ENCODE data around the gene TMPRSS5.
A peak's percentile ranks its signal among the peaks of the same experiment; 100 is the strongest.
"Not testable (repeated sequence)": the region's sequence is repeated elsewhere in the genome, so short reads cannot be mapped to it uniquely, and the experiment has no call there.

TMPRSS5 gene

DNA sequence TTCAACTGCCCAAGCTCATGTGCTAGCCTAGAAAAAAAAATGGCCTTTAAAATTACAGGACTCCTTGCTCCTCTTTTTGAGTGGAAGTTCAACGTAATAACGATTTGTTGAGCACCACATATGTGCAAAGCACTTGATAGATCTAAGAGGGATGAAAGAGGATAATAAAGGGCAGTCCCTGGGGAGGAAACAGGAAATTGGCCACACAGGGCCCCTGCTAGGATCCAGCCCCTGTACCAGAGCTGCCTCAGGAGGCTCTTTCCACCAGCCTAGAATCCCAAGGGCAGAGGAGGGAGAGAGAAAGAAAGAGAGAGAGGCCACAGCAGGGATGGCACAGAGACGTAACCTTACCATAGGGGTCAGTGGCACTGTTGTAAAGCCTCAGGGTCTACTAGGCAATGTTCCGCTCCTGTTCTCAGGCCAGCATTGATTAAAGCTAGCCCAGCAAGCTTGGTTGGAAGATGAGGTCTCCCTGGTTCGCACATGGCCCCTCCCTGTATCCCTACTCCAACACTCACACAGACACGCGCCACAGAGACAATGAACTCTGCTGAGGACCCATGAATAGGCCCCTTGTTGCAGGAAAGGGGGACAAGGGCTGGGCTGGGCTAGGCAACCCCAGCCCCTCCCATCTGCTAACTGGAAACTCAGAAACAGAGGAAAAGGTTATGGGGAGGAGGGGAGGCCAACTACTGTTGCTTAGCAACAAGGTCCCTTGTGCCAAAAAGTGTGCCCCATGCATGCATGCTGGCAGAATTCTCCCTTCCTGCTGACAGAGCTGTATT lies at the start of gene TMPRSS5:
Gene TMPRSS5, minus strand, starts transcription at position 438 of the 785 bp plus-strand sequence. Its CDS starts 84 bp downstream, at position 354.
- peak in 54 of 56 donors; percentile 36 to 97 (median 83) for DNase-seq

DNA sequence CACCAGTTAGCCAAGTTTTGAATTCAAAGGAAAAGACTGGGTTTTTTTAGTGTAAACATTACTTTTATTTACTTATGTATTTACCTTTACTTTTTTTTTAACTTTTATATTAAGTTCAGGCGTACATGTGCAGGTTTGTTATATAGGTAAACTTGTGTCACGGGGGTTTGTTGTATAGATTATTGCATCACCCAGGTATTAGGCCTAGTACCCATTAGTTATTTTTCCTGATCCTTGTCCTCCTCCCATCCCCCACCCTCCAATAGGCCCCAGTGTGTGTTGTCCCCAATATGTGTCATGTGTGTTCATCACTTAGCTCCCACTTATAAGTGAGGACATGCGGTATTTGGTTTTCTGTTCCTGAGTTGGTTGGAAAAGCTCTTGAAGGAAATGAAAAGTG lies 46.8 kb upstream of the TMPRSS5 start:
- no peak for DNase-seq

DNA sequence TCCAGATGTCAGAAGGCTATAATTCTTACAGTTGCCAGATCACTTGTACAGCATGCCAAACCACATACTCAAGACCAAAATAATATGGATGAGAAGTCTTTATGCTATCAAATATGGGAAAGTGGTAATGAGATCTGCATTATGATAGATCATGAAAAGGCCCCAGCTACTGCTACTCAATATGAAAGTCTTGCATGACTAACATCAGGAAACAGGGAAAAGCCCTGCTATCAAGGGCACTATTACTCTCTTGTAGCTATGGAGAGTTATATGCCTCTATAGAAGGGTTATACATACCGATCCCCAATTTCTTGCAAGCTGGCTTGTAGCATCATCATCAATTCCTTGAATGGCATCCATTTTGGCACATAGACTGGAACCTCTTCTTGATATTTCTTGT lies 30.2 kb upstream of the TMPRSS5 start:
- DNase-seq = no peak

DNA sequence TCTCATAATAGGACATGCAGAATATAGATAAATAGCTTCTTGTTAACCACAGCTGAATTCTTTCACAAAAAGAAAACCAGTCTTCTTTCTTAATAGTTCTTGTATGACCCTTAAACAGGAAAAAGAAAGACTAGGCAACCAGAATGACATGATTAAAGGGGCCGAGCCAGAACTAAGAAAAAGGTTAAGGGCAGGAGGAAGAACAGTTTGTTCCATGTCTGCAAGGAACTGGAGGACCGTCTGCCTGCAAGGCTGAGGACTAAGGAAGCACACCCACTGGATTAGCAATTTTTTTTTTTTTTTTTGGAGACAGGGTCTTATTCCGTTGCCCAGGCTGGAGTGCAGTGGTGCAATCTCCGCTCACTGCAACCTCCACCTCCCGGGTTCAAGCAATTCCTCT lies 26.0 kb upstream of the TMPRSS5 start:
- DNase-seq = no peak

DNA sequence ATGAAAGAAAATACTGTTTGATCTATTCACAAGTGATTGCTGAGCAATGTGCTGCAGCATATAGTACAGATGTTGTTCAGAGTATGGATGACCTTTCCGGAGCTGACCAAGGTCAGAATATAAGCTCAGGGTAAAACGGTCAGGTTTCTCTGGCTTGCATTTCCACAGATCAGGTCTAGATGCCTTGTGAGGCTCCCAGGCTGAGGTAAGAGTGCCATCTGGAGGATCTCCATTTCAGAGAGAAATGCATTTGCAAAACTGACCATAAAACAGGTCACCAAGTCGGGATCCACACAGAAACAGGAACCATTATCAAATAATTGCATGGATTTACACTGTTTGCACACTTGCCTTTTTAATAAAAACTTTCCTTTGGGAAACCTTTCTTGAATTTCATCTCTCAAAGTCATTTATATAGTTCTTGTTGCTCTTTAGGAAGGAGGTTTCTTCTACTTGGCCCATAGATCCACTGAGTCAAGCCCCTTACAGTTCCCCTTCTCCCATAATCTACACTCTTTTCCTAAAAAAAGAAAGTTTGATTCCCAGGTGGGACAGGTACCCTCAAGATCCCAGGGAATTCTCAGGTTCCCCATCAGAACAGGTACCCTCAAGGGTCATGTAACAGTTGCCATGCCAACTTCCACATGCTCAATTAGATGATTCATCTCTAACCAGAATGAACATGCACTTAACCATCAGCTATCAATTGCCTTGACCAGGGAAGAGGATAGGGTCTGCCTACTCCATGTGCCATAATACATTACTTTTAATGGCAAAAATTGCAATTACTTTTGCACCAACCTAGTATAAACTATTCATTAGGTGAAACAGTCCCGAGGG lies 25.0 kb upstream of the TMPRSS5 start:
- DNase-seq = peak in 35 of 56 donors; percentile 5 to 81 (median 23)

DNA sequence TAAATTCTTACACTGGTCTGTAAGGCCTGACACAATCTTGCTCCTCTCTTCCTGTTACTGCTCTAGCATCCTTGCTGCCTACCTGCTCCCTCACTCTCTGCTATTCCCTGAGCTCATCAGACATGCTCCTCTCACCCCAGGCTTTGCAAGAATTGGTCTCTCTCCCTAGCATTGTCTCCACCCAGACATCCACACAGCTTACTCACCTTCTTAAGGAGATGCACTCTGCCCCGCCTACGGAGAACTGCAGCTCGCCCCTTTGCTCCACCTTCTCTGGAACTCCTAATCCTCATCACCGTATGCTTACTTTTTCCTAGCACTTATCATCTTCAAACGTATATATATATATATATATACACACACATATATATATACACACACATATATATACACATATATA lies 23.3 kb upstream of the TMPRSS5 start:
- no peak for DNase-seq

DNA sequence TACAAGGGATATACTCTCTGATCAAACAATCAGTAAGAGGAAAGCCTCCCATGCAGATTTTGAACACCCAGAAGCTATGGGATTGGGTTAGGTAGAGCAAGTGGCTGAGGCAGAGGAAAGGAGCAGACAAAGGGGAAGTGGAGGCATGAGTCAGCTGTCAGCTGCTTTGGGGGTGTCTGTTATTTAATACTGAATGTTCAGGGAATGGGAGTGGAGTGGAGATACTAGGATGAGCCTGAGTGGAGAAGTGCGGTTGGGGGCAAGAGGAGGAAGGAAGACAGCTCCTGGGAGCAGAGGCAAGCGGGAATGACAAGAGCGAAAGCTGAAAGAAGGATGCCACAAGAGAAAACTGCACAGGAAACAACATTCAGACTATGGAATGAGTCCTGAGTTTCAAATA lies 22.7 kb upstream of the TMPRSS5 start:
- no peak for DNase-seq

DNA sequence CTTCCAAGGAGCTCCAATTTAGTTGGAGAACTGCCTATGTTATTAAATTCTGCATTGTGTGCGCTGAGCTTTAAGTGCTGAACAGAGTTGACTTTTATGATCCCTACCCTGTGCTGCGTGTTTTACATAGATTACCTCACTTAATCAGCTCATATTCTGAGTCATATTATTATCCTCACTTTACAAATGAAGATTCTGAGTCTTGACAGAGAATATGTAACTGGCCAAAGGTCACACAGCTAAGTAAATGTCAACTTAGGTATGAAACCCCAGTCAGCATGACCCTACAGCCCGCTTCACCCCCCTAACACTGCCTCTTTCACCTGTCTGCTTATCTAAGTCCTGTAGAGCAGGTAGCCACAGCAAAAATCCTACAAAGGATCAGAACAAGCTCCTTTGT lies 19.8 kb upstream of the TMPRSS5 start:
- DNase-seq = no peak

DNA sequence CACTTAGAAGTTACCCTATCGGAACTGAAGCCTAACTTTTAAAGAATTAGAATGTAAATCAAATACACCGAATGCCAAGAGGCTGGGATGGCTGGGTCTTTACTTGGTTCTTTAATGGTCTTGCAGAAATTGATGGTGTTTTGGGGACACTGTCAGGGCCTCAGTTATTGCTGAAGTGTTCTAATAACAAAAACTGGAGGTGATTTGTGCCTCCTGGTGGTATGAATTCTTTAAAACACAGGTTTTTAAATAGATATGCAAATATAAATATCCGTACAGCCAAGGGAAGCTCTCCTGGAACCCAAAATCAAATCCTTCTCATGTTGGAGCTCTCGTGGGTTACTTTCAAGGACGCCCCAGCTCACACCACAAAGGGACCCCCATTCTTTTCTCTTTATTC lies 19.3 kb upstream of the TMPRSS5 start:
- no peak for DNase-seq

DNA sequence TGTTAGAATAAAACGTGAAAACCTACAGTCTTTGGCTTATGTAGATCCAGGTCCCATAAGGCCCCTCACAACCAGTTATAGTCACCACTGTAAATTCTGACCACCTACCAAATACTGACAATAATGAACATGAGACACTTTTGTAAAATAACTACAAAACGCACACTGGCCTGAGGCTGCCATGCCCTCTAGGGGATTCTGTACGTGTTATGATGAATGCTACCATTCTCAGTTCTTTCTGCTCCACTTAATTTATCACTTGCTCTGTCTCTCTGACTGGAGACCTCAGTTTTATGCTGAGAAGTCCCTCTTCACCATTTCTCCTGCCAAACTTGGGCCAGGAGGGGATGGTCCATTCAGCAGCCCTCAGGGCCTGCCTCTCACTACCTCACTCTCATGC lies 18.7 kb upstream of the TMPRSS5 start:
- DNase-seq = no peak

DNA sequence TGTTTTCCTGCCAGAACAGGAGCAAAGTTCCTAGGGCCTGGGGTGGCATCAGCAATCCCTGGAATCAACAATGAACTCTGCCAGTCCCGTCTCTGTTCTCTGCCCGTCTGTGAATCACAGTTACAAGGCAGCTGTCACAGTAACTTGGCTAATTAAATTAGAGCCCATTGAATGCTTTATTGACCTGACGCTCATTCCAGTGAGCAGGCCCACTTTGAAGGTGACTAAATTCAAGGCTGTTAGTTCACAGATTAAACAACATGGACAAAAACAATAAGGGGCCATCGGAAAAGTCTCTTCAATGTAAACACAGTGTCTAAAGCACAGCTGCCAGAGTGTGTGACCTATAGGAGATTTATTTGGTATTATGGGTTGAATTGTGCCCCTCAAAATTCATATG lies 17.7 kb upstream of the TMPRSS5 start:
- DNase-seq = peak in 1 of 56 donors; percentile 3

DNA sequence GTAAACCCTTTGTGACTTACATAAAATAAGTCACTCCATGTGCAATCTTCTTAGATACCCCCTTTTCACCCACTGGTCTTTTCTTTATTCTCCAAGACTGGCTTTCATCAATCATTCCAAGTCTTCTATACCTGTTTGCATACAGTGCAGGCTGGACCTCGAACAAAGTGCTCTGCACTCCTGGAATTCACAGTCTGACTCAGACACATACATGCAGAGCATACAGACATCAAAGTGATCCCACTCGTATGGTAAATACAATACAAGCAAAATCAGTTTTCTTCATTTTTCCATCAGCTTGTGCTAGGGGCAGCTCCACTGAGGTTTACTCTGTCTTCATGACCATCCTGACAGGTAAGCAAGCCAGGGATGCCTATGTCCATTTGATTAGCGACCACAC lies 16.8 kb upstream of the TMPRSS5 start:
- DNase-seq = no peak

DNA sequence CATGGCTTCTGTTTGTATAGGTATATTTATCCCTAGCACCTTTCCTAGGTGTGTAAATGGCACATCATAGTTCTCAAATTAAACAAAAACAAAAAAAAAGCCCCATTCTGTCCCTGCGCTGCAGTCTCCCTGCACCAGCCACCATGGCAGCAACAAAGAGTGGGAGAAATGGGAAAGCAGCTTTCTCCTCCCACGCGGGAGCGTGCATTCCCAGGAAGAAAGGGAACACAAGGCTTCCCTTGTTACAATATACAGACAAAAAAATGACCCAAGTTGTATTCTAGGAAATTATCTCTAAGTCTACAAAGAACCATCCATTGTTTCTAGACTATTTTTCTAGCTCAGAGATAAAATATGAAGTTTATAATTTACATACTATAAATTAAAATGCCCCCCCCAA lies 16.1 kb upstream of the TMPRSS5 start:
- peak in 15 of 56 donors; percentile 5 to 53 (median 17) for DNase-seq

DNA sequence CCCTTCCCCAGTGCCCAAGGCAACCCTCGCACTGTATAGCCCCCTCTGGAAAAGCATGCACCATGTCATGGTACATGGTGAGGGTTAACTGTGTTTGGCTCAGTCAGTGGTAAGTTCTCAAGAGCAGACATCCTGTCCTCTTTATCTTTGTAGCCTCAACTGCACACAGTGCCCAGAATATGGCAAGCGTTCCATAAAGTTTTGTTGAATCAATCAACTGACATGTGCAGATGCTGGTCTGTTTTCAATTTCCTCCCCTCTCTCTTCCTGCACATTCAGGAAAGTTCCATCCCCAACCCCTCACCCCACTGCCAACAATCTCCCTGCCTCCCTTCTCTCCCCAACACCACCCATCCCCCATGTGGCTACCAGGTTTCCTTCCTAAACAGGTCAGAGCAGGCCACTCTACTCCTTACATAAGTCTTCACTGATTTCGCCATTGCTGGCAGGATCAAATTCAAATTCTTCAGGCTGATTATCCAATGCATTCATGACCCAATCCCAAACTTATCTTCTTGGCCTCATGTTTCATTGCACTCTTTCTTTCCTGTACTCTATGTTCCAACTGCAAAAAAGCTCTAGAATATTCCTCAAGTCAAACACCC lies 15.5 kb upstream of the TMPRSS5 start:
- no peak for DNase-seq

DNA sequence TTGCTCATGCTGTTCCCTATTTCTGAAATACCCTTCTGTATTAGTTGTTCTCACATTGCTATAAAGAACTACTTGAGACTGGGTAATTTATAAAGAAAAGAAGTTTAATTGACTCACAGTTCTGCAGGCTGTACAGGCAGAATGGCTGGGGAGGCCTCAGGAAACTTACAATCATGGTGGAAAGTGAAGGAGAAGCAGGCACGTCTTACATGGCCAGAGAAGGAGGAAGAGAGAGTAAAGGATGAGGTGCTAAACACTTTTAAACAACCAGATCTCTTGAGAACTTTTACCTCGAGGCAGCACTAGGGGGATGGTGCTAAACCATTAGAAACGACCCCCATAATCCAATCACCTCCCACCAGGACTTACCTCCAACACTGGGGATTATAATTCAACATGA lies 14.4 kb upstream of the TMPRSS5 start:
- DNase-seq = not testable (repeated sequence)

DNA sequence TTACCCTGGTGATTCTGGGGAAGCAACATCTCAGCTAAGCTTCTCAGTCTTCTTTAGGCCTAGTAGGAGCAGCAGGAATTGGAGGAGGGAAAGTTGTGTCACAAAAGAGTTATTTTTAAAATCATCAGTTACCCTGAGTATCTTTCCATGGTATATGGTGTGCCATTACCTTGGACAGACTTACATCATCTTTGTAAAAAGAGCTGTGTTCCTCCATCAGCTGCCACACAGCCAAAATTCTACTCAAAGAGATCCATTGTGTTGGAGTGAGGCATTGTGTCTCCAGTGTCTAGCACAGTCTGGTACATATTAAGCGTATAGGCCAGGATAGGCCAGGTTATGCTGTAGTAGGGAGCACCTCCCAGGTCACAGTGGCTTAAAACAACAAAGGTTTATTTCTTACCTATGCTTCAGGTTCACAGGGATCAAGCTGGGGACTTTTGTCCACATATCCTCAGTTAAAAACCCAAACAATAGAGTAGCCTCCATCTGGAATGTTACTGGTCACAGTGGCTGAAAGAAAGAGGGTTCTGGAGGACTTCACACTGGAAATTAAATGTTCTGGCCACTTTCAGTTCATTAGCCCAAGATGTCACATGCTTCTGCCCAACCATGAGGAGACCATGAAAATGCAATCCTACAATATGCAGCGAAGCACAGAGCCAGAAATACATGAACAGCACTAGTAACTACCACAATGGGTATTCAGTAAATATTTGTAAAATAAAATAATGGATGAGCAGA lies 9.9 kb upstream of the TMPRSS5 start:
- peak in 23 of 56 donors; percentile 3 to 72 (median 30) for DNase-seq

DNA sequence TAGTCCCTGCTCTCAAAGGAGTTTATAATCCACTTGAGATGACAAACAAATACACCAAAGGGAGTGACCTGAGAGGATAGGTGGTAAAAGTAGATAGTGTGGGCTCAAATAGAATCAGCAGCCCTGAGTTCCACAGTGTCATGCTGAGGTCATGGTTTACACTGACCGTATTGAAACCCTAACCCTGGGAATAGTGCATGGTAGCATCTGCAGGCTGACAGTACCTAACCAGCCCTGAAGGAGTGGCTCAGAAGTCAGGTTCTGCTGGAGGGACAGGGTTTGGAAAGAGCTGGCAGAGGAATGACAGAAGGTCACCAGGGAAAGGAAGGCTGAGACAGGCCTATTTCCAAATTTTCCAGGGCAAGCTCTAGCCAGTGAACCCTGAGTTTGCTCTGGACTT lies 9.2 kb upstream of the TMPRSS5 start:
- no peak for DNase-seq

DNA sequence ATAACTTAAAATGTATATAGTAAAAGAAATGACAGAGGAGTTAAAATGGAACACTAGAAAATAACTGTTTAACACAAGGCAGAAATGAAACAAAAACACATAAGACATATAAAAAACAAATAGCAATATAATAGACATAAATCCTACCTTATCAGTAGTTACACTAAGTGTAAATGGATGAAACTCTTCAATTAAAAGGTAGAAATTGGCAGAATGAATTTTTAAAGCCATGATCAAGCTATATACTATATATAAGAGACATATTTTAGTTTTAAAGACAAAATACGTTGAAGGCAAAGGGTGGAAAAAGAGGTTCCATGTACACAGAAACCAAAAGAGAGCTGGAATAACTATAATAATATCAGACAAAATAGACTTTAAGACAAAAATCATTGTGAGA lies 4.9 kb upstream of the TMPRSS5 start:
- no peak for DNase-seq

DNA sequence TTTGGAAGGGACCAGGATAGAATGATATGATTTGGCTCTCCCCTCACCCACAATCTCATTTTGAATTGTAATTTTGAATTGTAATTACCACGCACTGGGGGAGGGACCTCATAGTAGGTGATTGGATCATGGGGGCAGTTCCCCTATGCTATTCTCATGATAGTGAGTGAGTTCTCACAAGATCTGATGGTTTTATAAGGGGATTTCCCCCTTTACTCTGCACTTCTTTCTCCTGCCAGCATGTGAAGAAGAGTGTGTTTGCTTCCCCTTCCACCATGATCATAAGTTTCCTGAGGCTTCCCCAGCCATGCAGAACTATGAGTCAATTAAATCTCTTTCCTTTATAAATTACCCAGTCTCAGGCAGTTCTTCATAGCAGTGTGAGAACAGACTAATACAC lies 2.6 kb downstream of the TMPRSS5 start:
- DNase-seq = not testable (repeated sequence)

DNA sequence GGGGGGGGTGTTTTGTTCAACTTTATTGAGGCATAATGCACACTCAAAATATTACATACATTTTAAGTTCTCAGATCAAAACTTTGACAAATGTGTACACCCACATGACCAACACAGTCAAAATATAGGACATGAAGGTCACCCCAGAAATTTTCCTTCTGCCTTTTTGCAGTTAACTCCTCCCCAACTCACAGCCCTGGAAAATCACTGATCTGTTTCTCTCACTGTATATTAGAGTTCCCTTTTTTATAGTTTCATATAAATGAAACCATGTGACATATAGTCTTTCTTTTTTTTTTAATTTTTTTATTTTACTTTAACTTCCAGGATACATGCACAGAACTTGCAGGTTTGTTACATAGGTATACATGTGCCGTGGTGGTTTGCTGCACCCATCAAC lies 4.6 kb downstream of the TMPRSS5 start:
- DNase-seq = no peak

DNA sequence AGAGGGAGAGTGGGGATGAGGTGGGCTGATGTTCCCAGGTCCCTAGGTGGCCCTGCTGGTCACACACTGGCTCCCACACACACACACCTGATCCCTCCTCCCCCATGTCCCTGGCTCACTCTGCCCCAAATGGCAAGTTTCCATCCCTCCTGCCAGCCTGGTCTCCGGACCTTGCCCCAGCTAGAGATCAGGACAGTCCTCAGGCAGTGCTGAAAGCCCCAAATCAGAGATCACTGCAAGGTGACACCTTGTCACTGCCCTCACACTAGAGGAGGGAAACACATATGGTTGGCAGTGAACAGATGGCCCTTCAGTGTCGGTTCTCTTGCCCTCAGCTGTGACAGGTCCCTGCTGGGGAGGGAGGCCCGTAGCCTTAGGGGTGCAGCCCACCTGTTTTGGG lies 7.6 kb downstream of the TMPRSS5 start:
- no peak for DNase-seq

Data from amygdala (tissue), 56 donors.